Stimulated activated CD4-positive, alpha-beta T cell treated with anti-CD3 and anti-CD28 coated beads, Interleukin-1b, Interleukin-23, amount 100 ng/mL, for 4 hours (primary cell): Measurements from ENCODE around the gene FAM185A.
"Not testable (repeated sequence)": the region's sequence is repeated elsewhere in the genome, so short reads cannot be mapped to it uniquely, and the experiment has no call there.

Source experiments
- DNase-seq, 2 donors: peaks; one replicate each; pipeline ENCODE4 v3.0.0-alpha.2; 2020; ENCODE audit warnings: low read depth in 2 of 2

FAM185A gene

GRCh38 chr7:102748605-102749444 is at the start of gene FAM185A:
FAM185A (plus strand) TSS chr7:102748999; CDS start chr7:102749208, 209 bp downstream.
- DNase-seq = peak; percentile 78 to 89

DNA sequence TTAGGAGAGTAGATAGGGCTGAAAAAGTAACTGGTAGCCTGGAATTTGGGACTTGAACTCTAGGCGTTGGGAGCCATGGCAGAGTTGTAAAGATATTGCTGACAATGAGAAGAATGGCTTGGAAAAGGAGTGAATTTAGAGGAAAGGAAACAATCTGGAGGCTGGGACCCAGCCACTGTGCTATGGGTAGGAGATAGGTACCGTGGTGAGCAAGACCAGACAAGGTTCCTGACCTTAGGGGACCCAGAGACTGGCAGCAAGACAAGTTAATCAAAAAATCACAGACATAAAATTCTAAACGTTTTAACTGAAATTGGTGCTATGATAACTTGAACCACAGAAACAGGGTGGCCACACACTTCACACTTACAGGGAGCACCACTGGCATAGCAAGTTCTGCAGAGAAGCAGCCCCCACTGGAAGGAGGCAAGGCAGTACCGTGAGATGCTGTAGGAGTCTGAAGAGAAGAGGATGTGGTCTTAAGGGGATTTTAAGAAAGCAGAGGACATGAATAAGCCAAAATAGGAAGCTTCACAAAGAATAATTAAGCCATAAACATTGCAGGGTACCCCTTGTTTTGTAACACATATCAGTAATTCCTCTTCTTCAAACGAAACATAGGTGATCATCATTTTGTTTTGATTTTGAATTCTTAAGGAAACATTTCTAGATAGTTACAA is 35.6 kb upstream of the FAM185A start:
- not testable (repeated sequence) for DNase-seq

GRCh38 chr7:102713691-102714080 is 35.1 kb upstream of the FAM185A start:
- not testable (repeated sequence) for DNase-seq

GRCh38 chr7:102714774-102715522 is 33.9 kb upstream of the FAM185A start:
- not testable (repeated sequence) for DNase-seq

DNA sequence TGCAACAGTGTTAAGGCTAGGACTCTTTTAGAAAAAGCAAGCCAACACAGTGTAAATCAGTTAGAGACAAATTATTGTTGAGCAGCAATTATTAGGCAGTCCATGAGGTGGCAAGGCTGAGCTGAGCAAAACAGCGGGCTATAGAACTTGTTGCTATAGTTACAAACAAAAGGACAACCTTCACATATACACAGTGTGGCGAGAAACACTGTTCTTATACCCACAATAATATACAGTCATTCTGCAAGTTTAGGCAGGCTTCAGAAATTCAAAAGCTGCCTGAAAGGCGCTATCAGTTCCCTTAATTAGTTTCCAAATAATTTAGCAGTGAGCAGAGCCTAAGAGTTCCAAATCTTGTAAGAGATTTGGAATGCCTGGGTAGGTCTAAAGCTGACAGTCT is 33.1 kb upstream of the FAM185A start:
- not testable (repeated sequence) for DNase-seq

GRCh38 chr7:102718491-102718890 is 30.3 kb upstream of the FAM185A start:
- not testable (repeated sequence) for DNase-seq

DNA sequence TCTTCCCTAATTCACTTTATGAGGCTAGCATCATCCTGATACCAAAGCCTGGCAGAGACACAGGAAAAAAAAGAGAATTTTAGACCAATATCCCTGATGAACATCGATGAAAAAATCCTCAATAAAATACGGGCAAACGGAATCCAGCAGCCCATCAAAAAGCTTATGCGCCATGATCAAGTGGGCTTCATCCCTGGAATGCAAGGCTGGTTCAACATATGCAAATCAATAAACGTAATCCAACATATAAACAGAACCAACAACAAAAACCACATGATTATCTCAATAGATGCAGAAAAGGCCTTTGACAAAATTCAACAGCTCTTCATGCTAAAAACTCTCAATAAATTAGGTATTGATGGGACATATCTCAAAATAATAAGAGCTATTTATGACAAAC is 22.6 kb upstream of the FAM185A start:
- DNase-seq = not testable (repeated sequence)

DNA sequence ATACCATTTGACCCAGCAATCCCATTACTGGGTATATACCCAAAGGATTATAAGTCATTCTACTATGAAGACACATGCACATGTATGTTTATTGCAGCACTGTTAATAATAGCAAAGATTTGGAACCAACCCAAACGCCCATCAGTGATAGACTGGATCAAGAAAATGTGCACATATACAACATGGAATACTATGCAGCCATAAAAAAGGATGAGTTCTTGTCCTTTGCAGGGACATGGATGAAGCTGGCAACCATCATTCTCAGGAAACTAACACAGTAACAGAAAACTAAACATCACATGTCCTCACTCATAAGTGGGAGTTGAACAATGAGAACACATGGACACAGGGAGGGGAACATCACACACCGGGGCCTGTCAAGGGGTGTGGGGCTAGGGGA is 19.1 kb upstream of the FAM185A start:
- not testable (repeated sequence) for DNase-seq

DNA sequence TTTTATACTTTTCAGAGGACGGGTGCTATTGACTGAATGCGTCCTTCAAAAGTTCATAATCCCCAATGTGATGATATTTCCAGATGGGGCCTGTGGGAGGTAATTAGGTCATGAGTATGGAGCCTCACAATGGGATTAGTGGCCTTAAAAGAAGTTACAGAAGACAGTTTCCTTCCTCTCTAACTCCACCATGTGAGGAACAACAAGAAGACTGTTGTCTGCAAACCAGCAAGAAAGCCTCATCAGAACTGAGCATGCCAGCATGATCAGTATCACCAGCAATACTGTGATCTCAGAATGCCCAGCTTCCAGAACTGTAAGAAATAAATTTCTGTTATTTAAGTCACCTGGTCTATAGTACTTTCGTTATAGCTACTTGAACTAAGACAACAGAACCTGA is 18.4 kb upstream of the FAM185A start:
- not testable (repeated sequence) for DNase-seq

GRCh38 chr7:102742002-102742771 is 6.6 kb upstream of the FAM185A start:
- DNase-seq = not testable (repeated sequence)

DNA sequence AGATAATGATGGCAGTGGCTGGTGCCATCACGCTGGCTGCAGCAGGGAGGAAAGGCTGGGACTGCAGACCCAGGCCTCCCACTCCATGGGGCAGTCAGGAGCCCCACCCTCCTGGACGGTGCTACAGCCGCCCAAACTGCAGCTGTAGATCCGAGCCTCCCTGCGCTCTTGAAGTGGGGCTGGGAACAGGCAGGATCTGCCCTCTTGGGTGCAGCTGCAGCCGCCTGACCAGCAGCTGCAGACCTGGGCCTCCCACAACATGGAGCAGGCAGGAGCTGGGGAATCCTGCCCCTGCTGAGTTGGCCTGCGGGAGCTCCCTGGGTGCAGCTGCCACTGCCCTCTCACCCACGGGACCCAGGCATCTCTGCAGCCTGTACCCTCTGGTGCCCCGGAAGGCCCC is 4.9 kb upstream of the FAM185A start:
- not testable (repeated sequence) for DNase-seq

GRCh38 chr7:102745494-102746288 is 3.1 kb upstream of the FAM185A start:
- DNase-seq = not testable (repeated sequence)

- DNase-seq = not testable (repeated sequence)
Measured at GRCh38 chr7:102749445-102749786, 617 bp downstream of the FAM185A start.

GRCh38 chr7:102758227-102758626 is 9.4 kb downstream of the FAM185A start:
- not testable (repeated sequence) for DNase-seq

GRCh38 chr7:102759934-102760333 is 11.1 kb downstream of the FAM185A start:
- not testable (repeated sequence) for DNase-seq

GRCh38 chr7:102761234-102761633 is 12.4 kb downstream of the FAM185A start:
- DNase-seq = not testable (repeated sequence)

DNA sequence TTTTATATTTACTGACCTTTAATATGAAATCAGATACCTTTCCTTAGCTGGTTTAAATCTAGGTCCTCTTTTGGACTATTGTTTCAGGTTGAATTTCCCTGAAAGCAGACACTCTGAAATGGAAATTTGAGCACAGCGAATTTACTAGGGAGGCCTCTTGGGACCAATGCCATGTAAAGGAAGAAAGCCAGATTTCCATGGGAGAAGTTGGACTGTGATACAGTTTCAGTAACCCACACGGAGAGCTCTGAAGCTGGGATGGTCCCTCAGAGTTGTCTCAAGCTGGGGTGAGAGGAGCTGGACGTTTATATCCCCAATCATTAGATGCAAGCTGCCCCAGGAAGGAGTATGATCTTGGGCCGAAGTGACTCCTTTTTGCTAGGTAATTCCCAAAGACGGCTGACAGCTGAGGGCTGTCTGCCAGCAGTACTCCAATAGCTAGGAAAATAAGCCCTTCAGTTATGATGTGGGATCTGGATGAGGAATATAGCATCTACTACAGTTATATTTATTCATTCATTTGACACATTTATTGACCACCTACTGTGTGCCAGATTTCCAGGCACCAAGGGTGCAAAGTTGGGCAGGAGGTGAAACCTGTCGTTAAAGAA is 14.6 kb downstream of the FAM185A start:
- DNase-seq = not testable (repeated sequence)

- DNase-seq = not testable (repeated sequence)
Measured at GRCh38 chr7:102769657-102770192, 20.9 kb downstream of the FAM185A start.

GRCh38 chr7:102770467-102770866 is 21.7 kb downstream of the FAM185A start:
- not testable (repeated sequence) for DNase-seq

GRCh38 chr7:102776217-102776616 is 27.4 kb downstream of the FAM185A start:
- not testable (repeated sequence) for DNase-seq
